Stimulated activated CD4-positive, alpha-beta T cell treated with anti-CD3 and anti-CD28 coated beads, Interleukin-1b, Interleukin-23, amount 100 ng/mL, for 24 hours (primary cell): ENCODE measurements around the gene CHRD.
"Not testable (repeated sequence)": the region's sequence is repeated elsewhere in the genome, so short reads cannot be mapped to it uniquely, and the experiment has no call there.

Source experiments
- DNase-seq, 4 experiments: peaks; one replicate each; pipeline ENCODE4 v3.0.0-alpha.2; 2020; ENCODE audit warnings: low read depth in 4 of 4, low spot score in 1 of 4

Gene CHRD

GRCh38 chr3:184414418-184415202 lies 34.8 kb downstream of the CHRD start:
- DNase-seq, result no peak

GRCh38 chr3:184415203-184415490 lies 35.3 kb downstream of the CHRD start:
- DNase-seq, result no peak

GRCh38 chr3:184417619-184418327 lies 37.9 kb downstream of the CHRD start:
- DNase-seq, result peak; percentile 19 to 61 (median 52)

- no peak for DNase-seq
These were observed 39.3 kb downstream of the CHRD start for GRCh38 chr3:184419171-184419570.

GRCh38 chr3:184423561-184423960 lies 43.7 kb downstream of the CHRD start:
- DNase-seq, result no peak

GRCh38 chr3:184426691-184427141 lies 46.9 kb downstream of the CHRD start:
- no peak for DNase-seq

- no peak for DNase-seq
These were observed 48.8 kb downstream of the CHRD start for GRCh38 chr3:184428561-184429175.

- DNase-seq, result no peak
These were observed 49.9 kb downstream of the CHRD start for GRCh38 chr3:184429786-184430185.

- no peak for DNase-seq
These were observed 51.1 kb downstream of the CHRD start for GRCh38 chr3:184430940-184431339.

- not testable (repeated sequence) for DNase-seq
These were observed 53.3 kb downstream of the CHRD start for GRCh38 chr3:184433178-184433577.

GRCh38 chr3:184439096-184439495 lies 59.2 kb downstream of the CHRD start:
- DNase-seq, result no peak
